Midbrain (tissue), 1 donor: ENCODE data around the gene DDX10.
"Not testable (repeated sequence)": the region's sequence is repeated elsewhere in the genome, so short reads cannot be mapped to it uniquely, and the experiment has no call there.

Experiments used
- DNase-seq: peaks from one replicate; lab custom pipeline; 2025; lab: John Stamatoyannopoulos, UW

DDX10 gene

DNA sequence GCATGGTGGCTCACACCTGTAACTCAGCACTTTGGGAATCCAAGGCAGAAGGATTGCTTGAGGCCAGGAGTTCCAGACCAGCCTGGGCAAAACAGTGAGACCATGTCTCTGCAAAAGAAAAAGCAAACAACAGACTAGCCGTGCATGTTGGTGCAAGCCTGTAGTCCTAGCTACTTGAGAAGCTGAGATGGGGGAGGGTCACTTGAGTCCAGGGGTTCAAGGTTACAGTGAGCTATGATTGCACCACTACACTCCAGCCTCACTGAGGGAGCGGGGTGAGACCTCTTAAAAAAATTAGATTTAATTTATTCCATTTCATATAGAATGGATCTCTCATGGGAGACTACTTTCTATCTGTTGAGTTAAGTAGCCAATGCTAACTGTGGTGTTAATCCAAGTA lies 50.4 kb downstream of the DDX10 start:
- DNase-seq = no peak

- no peak for DNase-seq
Measured at GRCh38 chr11:108718466-108718865, 53.6 kb downstream of the DDX10 start.

GRCh38 chr11:108724974-108725689 lies 60.3 kb downstream of the DDX10 start:
- DNase-seq = no peak

DNA sequence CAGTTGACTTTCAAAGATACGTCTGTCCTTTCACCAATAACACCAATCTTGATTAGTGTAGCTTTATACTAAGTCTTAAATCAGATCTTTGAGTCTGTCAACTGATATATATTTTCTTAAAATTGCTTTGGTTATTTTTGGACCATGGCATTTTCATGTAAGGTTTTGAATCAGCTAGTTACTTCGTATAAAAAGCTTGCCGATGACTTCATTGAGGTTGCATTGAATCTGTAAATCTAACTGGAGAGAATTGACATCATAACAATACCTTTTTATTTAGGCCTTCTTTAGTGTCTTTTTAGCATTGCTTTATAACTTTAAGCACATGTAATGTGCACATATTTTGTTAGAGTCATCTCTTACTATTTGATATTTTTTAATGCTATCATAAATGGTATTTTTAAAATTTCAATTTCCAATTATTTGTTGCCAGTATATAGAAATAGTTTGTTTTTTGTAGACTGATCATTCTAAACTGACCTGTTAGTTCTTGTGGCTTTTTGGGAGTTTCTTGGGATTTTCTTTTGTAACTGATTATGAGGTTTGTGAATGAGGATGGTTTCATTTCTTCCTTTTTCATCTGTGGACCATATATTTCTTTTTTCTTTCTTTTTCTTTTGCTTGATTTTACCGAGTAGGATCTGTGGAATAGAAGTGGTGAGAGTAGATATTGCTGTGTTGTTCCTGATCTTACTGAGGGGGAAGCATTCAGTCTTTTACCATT lies 61.4 kb downstream of the DDX10 start:
- DNase-seq = no peak

DNA sequence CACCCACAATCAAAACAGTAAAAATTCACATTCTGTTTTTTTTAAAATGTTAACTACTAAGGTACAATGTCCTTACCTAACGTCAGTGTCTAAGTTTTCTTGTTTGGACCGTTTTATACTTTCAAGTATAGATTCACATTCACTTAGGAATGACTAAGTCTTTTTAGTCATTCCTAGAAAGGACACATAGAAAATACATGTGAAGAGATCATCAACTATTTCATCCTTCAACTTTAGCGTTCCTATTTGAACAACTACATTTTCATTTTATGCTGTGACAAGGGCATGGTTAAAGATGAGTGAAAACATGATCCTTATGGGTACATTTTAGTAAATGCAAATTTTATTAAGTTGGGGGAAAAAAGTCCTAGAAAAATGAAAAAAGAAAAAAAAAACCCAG lies 62.8 kb downstream of the DDX10 start:
- DNase-seq = no peak

DNA sequence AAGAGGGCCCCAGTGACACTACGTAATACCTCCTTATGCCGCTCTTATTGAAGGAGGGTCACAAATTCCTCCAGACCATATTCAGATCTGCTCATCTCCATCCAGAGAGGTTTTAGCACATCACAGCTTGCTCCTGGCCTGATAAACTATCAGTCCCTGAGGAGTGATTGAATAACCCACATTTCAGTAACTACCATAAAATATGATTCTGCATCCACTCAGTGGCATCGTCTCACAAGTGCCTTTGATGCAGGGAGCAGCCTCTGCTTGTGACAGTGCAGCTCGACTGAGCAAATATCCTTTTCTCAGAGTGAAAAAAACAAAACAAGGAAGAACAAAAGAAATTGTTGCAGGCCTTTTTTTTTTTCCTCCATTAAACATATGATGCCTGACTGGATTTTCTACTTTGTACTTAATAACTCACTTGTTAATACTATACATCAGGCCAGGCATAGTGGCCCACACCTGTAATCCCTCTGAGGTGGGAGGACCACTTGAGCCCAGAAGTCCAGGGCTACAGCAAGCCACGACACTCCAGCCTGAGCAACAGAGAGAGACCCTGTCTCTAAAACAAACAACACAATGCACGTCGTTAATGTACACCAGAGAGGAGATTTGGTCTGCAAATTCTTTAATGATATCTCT lies 64.5 kb downstream of the DDX10 start:
- no peak for DNase-seq

DNA sequence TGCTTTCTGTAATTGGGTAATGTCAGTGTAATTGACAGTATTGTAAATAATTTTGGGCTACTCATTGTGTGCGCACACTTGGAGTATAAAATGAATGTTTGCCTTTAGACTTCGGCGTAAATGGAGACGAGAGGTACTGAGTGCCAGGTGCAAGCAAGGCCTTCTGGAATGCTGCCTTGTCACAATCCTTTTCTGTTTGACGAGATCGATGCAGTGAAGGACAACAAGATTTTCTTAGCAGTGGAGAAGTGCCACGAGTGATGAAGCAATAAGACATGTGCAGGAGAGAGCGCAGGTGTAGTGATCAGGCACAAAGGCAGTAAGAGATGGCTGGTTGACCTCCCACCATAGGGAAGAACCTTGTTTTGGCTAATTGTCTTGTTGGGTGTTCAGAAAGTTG lies 67.5 kb downstream of the DDX10 start:
- DNase-seq = no peak

- peak; percentile 8 for DNase-seq
Measured at GRCh38 chr11:108733479-108734116, 68.7 kb downstream of the DDX10 start.

GRCh38 chr11:108734283-108734682 lies 69.4 kb downstream of the DDX10 start:
- no peak for DNase-seq

- no peak for DNase-seq
Measured at GRCh38 chr11:108734956-108735559, 70.2 kb downstream of the DDX10 start.

DNA sequence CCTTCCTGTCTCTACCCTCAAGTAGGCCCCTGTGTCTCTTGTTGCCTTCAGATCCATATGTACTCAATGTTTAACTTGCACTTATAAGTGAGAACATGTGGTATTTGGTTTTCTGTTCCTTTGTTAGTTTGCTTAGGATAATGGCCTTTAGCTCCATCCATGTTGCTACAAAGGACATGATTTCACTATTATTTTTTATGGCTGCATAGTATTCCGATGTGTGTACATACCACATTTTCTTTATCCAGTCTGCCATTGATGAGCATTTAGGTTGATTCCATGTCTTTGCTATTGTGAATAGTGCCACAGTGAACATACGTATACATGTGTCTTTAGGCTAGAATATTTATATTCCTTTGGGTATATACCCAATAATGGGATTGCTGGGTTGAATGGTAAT lies 75.3 kb downstream of the DDX10 start:
- not testable (repeated sequence) for DNase-seq

GRCh38 chr11:108743851-108744250 lies 79.0 kb downstream of the DDX10 start:
- no peak for DNase-seq

- DNase-seq = no peak
Measured at GRCh38 chr11:108748968-108749367, 84.1 kb downstream of the DDX10 start.

DNA sequence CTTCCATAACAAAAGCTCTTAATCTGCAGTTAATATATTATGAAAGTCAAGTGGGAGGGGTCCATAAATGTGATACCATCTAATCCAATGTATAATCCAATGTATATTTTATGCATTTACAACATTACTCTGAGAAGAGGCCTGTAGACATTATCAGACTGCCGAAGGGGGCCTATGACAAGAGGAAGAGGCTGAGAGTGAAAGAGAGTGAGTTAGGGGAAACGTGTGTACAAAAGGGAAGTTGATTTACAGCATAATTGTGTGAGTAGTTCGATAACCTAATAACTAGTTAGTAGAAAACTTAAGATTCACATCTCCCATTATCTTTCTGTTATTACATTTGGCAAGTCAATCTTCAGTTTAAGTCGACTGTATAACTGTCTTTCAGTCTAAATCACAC lies 86.6 kb downstream of the DDX10 start:
- no peak for DNase-seq

DNA sequence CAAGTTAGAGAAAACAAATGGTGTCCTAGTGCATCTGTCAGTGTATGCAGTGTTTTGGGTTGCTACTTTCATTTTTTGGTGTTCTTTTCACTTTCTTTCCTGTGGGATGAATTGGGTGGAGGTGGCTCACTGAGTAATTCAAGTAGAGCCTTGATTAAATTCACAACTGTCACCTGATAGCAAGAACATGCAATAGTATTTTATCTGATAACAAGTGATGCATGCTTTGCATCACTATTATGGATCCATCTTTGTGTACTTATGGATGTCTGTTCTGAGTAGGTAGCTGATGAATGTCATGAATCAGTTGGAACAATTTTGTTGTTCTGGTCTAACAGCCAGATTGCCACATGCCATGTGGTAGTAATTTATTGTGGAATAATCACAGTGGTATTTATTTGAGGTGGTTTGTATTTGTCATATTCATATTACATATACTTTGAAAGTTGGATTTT lies 87.5 kb downstream of the DDX10 start:
- DNase-seq = no peak

GRCh38 chr11:108754901-108755625 lies 90.2 kb downstream of the DDX10 start:
- no peak for DNase-seq

DNA sequence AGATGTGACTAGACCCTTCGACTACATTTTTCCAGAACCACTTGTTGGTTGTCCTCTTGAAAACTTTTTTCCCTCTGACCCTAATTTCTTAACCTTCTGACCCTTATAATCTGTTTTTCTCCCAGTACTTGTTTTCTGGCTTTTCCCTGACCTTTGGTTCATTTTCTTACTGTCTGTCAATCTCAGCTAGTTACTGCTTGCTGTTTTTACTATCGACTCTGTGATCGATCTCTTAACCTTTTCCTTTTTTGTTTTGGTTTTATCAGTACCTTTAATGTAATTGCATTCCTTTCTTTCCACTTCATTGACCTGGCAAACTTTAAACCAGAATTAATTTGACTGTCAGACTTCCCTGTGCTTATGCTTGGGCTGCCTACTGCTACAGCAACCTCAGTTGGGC lies 92.8 kb downstream of the DDX10 start:
- no peak for DNase-seq

DNA sequence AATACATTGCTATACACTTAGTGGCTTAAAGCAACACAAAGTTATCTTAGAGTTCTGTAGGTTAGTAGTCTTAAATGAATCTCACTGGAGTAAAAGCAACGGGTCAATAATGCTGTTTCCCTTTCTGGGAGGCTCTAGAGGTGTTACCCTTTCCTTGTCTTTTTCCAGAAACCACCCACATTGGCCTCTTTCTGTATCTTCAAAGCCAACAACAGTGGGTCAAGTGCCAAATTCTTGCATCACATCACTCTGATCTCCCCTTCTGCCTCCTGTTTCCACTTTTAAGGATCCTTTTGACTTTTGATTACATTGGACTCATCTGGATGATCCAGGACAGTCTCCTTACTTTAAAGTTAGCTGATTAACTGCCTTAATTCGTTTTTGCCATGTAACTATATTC lies 93.6 kb downstream of the DDX10 start:
- no peak for DNase-seq

DNA sequence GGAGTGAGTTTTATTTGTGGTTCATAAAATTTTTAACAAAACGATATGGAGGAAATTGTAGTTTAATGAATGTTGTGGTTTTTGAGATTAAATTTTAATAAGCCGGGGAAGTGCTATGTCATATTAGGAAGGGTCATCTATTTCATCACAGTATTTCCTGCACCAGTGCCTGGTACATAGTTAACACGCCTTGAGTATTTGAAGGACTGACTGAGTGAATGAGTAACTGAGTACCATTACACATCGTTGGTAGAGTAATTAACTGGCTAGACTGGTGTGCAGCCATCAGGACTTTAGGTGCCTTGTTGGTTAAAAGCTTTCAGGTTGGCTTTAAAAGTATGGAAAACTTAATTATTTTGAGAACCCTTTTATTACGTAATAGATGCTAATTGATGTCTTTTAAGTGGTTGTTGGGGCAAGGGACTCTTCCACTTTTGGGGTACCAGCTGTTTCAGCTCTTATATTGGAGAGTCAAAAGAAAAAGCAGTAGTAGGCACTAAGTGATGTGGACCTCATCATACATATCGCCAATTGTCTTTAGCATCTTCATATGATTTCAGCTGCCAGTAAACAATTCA lies 101.8 kb downstream of the DDX10 start:
- no peak for DNase-seq

- DNase-seq = no peak
Measured at GRCh38 chr11:108768370-108768769, 103.5 kb downstream of the DDX10 start.

GRCh38 chr11:108768964-108769363 lies 104.1 kb downstream of the DDX10 start:
- no peak for DNase-seq
